ENCODE data around the gene HEMGN.
A peak's percentile ranks its signal among the peaks of the same experiment; 100 is the strongest.

HEMGN gene

DNA sequence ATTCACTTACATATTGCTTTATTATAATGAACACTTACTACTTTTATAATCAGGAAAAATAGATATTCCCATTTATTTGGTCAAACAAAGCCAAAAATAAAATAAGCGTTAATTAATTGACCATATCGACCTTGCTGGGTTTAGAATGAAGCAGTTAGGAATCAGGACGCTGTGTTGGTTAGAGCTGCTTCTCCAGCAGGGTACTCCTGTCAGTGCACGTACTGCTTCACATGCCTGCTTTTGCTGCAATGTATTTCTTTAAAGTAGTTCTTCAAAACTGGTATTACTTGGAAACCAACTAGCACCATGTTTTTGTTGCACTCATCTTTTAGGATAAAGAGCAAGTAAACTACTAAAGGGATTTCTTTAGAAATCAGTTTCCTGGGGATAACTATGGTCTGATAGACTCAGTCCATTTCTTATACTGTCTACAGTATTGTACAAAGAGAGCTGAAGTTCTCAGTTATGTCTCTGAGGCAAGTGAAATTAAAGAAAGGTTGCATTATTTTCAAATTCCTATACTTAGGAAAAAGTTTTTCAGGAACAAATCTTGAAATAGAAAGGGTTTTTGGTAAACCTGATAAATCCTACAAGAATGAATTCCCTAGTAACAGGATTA lies 8.9 kb downstream of the HEMGN start:
- DNase-seq = no peak

DNA sequence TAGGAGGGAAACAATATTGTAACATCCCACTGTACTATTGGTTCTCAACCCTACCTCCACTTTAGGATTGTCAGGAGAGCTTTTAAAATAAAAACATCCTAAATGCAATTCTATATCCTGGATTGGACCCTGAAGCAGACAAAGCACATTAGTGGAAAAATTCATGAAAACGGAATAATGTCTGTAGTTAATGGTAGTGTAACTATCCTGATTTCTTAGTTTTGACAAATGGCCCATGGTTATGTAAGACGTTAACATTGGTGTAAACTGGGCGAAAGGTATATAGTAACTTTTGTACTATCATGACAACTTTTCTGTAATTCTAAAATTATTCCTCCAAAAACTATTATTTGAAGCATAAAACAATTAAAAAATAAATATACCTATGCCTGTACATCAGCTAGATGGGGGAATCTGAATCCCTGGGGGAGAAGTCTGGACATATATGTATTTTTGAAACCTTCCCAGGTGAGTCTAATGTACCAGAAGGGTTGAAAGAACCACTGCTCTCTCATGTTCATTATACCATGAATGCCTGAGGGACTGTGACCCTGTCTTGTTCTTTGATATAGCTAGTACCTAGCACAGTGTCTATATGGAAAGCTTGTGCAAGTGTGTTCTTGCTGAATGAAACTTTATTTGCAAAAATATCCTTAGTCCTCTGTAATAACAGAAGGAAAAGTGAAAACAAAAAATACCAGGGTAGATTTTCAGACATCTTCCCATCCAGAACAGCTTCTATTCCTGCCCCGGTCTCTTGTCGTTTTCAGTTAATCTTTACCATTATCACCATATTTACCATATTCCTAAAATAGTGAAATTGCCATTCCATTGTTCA lies 12.3 kb downstream of the HEMGN start:
- DNase-seq = no peak

GRCh38 chr9:97924386-97924785 lies 13.6 kb downstream of the HEMGN start:
- DNase-seq = no peak

DNA sequence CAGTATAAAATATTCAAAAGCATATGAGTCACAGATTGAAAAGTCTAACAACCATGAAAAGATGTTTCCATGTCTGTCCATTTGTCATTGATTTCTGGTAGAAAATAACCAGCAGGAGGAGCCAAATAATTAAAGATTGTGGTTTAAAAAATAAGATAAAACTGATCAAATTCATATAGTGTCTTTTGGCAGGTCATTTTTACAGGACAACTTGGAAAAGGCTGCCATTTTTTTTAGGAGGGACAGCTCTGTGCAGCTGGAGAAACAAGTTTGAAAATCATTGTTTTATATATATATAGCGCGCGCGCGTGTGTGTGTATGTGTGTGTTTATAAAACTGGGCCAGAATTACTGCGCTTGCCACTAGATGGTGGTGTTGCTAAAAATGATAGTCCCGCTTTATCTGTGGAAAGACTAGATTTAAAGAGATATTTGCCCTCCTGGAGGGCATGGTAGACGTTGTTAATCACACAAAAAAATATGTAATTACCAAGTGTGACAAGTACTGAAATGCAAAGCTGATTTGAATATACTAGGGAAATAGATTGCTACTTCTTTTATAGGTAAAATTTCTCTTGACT lies 14.4 kb downstream of the HEMGN start:
- DNase-seq = peak; percentile 70 to 88

DNA sequence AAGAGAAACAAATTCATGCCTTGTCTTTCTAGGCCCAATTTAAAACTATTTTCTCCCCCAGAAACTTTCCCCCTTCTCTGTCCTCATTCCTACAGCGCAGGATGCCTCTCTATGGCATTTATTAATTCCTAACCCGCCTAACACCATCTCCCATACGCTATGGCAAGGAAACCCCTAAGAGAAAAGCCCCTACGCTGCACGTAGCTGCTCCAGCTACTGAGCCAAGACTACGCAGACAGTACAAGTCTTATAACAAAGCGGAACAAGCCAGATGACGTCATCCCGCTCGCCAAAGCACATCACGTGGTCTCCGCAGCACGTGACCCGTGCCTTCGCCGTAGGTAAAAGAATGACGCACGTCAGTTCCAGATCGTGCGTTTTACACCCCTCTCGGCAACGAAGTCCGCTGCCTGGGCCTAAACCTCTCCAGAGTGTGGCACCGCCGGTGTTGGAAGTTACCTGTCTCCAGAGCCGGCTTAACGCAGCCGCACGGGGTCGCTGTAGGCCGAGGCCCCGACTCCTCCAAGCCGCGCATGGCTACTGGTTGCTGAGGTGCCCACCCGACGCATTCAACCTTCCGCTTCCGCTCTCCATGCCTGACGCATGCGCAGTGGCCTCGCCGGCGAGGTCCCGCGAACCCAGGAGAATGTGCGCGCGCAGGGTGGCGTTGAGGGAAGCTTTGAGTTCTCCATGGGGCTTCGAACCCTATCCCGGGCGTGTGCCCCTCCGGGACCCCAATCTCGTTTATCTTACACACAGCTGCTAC lies 15.8 kb downstream of the HEMGN start, which contains the start of gene TRMO:
TRMO (minus strand) TSS at position 542 of the 766 bp plus-strand sequence; CDS start at position 535, 7 bp downstream.
- peak; percentile 95 to 98 for DNase-seq

GRCh38 chr9:97919217-97919813 lies 18.7 kb downstream of the HEMGN start:
- DNase-seq = no peak

- no peak for DNase-seq
Observed at GRCh38 chr9:97918611-97919010, 19.4 kb downstream of the HEMGN start.

DNA sequence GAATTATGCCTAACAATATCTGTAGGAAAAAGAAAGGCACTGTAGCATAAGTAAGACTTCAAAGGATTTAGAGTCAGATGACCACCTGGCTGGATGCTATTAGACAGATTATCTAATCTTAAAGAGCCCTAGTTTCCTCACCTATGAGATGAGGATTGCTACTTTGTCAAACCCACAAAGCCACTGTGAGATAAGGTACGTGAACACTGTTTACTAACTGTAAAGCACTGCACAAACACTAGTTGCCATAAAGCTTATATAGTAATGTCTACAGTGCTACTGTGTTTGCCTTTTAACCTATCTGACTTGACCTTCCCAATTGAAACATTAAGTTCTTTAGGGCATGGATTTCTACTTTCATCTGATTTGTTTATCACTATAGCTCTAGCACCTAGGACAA lies 26.0 kb downstream of the HEMGN start:
- DNase-seq = no peak

DNA sequence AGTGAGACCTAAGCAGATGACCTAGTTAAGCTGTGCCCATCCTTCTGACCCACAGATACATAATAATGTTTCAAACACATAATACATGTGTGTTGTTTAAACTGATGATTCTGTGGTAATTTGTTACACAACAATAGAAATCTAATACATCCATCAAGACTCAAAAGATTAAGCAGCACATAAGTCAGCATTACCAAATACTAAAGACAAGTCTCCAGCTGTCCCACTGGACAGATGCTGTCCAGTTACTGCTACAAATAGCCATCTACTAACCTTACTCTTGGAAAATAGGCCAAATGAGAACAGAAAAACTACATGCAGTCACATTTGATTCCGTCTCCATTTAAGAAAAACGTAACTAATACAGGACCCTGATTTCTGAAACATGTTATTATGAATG lies 26.4 kb downstream of the HEMGN start:
- no peak for DNase-seq

GRCh38 chr9:97910357-97910756 lies 27.6 kb downstream of the HEMGN start:
- DNase-seq = no peak

DNA sequence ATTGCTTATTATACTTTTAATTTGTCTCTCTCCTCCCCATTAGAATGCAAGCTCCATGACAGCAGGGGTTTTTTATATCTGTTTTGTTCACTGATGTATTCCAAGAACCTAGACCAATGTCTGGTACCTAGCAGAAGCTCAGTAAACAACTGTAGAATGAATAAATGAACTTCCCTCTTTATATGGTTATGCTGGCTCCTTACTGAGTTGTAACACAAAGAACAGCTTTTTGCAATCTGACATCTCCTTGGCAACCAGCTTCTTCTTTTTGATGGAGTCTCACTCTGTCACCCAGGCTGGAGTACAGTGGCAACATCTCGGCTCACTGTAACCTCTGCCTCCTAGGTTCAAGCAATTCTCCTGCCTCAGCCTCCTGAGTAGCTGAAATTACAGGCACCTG lies 29.3 kb downstream of the HEMGN start:
- no peak for DNase-seq

- no peak for DNase-seq
Observed at GRCh38 chr9:97907632-97908031, 30.3 kb downstream of the HEMGN start.

- DNase-seq = no peak
Observed at GRCh38 chr9:97907046-97907445, 30.9 kb downstream of the HEMGN start.

DNA sequence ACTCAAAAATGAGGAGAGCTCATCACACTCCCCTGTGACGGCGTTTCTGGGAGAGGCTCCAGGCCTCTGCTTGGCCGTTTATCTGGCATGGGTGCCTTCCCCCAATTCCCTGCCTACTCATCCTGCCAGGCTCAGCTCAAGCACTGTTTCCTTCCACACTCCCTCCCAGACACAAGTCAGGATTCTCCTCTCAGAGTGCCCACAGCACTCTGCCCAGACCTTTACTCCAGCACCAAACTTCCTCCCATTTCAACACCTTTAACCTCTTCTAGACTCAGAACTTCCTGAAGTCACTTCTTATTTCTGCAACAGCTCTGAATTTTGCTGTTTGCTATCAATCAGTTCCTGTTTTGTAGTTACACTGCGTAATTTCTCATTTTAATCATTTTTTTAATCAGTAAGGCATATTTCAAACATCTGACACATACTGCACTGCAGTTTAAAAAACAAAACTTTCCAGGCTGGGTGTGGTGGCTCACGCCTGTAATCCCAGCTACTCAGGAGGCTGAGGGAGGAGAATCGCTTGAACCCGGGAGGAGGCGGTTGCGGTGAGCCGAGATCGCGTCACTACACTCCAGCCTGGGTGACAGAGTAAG lies 31.6 kb downstream of the HEMGN start:
- no peak for DNase-seq

GRCh38 chr9:97905228-97905627 lies 32.7 kb downstream of the HEMGN start:
- DNase-seq = no peak

- DNase-seq = no peak
Observed at GRCh38 chr9:97904725-97905124, 33.2 kb downstream of the HEMGN start.

DNA sequence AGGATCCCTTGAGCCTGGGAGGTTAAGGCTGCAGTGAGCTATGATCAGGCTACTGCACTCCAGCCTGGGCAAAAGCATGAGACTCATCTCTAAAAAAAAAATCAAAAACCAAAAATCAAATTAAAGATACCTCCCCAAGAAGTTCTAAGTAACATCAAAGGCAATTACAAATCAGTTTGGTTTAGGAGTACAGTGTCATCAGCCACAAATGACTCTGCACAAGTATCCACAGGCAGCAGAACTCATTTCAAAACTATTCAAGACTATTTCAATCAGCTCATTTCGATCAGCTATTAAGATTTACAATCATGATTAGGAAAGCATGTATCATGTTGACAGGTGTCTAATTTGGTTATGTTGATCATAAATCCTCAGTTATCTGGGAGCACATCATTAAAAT lies 34.8 kb downstream of the HEMGN start:
- DNase-seq = no peak

DNA sequence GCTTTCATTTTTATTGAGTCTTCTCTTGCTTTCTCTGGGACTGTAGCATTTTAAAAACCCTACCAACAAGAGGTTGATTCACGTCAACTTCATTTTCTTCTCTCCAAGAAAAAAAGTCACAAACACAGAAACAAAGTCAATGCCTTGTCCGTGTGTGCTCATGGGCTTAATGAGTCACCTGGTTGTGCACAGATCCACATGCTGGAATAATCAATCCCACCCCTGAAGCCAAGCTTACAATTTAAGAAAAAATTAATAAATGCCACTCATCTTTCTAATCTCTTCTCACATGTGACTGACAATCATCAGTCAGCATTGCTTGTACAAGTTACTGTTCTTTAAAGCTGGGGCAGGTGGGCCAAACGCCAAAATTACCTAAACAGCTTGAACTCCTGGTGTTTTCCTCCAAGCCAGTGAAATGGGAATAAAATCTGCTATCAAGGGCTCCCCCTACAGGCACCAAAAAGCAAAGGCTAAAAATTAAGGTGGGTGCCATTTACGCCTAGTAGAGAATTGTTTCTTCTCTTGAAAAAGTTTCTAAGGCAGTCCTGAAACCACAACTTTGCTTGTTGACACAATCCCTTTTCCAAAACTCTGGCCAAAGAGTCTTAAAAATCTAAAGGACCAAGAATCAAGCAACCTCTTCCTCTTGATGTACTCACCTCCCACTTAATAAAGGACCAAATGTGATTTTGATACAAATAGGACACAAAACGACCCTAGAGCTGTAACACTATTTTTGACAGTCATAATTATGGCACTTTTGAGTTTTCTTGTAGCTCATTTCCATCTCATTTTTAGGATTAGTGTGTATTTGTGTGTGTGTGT lies 37.0 kb downstream of the HEMGN start:
- DNase-seq = peak in 1 of 2 donors; percentile 42

DNA sequence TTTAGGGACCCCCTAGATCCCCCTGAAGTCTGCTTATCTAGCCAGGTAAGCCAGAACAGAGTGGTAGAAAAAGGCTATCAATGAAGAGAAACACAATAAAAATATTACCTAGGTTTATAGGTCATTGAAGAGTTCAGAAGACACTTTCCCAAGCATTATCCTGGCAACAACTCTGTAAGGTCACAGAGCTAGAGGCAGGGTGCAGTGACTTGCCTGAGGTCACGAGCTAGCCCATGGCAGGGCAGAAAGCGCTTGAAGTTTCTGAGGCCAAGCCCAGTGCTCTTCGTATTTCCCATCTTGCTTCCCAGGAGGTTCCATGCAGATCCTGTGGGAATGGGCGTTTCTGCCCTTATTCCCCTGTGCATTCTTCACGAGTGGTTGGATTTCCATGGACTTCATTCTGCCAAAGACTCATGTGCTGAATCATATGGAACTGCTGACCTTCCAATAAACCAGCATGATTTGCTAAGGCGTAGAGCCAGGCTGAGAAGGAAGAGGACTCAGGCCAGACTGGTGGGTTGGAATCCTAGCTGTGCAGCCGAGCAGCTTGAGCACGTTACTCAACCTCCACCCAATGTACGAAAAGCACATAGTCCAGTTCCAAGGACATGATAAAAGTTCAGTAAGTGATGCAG lies 37.8 kb downstream of the HEMGN start:
- no peak for DNase-seq

GRCh38 chr9:97895695-97896332 lies 42.2 kb downstream of the HEMGN start:
- DNase-seq = no peak

Measured in hippocampal formation (tissue), 2 donors.